Neural progenitor cell (in vitro differentiated cells): ENCODE results near the gene POU6F2. TPM values are rescaled to one million over a fixed set of nuclear protein-coding genes. Genes with fewer than 3 reads are reported as not detected.

Source experiments
- DNase-seq: peaks from one replicate; pipeline ENCODE4 v3.0.0-alpha.2; 2016; ENCODE audit warnings: low spot score
- H2AFZ ChIP-seq: fragments of 200-600 bp; sonication (generic); replicated peaks from 2 replicates; pipeline ENCODE4 v1.6.1; 2016; ENCODE audit warnings: antibody characterized with exemption
- H3F3A ChIP-seq: fragments of 200-600 bp; sonication (generic); 2 replicates; pipeline ENCODE4 v1.6.1; 2016; ENCODE audit warnings: antibody characterized with exemption, low read depth
- H3K27ac ChIP-seq: fragments of 200-600 bp; sonication (generic); 2 replicates; pipeline ENCODE4 v1.5.1; 2016; ENCODE audit warnings: mild to moderate bottlenecking
- H3K27me3 ChIP-seq: fragments of 200-600 bp; sonication (generic); 2 replicates; pipeline ENCODE4 v1.6.1; 2016; ENCODE audit warnings: mild to moderate bottlenecking, moderate library complexity
- H3K36me3 ChIP-seq: fragments of 200-600 bp; sonication (generic); 2 replicates; pipeline ENCODE4 v1.5.1; 2016
- H3K4me1 ChIP-seq: fragments of 200-600 bp; sonication (generic); 2 replicates; pipeline ENCODE4 v1.6.1; 2016; ENCODE audit warnings: mixed run types
- H3K4me2 ChIP-seq: fragments of 200-600 bp; sonication (generic); 2 replicates; pipeline ENCODE4 v1.6.1; 2016
- H3K4me3 ChIP-seq: fragments of 200-600 bp; sonication (generic); 2 replicates; pipeline ENCODE4 v1.5.1; 2016
- H3K79me2 ChIP-seq: fragments of 200-600 bp; sonication (generic); 2 replicates; pipeline ENCODE4 v1.6.1; 2016; ENCODE audit warnings: low read depth
- H3K9ac ChIP-seq: fragments of 200-600 bp; sonication (generic); 2 replicates; pipeline ENCODE4 v1.6.1; 2016
- H3K9me3 ChIP-seq: fragments of 200-600 bp; sonication (generic); 2 replicates; pipeline ENCODE4 v1.5.1; 2016; ENCODE audit warnings: low read depth
- H4K20me1 ChIP-seq: fragments of 200-600 bp; sonication (generic); 2 replicates; pipeline ENCODE4 v1.6.1; 2016; ENCODE audit warnings: low read depth
- H3K27ac Mint-ChIP-seq: 3 replicates; pipeline ENCODE4 v1.8.0; 2021; ENCODE audit warnings: mixed read lengths
- H3K27me3 Mint-ChIP-seq: 2 replicates; pipeline ENCODE4 v1.8.0; 2022; ENCODE audit warnings: low read depth, mild to moderate bottlenecking, inconsistent platforms, moderate library complexity, mixed read lengths; ENCODE audit not compliant: insufficient read depth
- H3K36me3 Mint-ChIP-seq: 3 replicates; pipeline ENCODE4 v1.8.0; 2021; ENCODE audit warnings: mixed read lengths
- H3K4me1 Mint-ChIP-seq: 3 replicates; pipeline ENCODE4 v1.8.0; 2021; ENCODE audit warnings: mixed read lengths
- H3K4me3 Mint-ChIP-seq: 3 replicates; pipeline ENCODE4 v1.8.0; 2021; ENCODE audit warnings: mild to moderate bottlenecking, moderate library complexity, mixed read lengths
- H3K9me3 Mint-ChIP-seq: 3 replicates; pipeline ENCODE4 v1.8.0; 2020; ENCODE audit warnings: mixed read lengths
- CTCF ChIP-seq: fragments of 200-600 bp; sonication (generic); IDR thresholded peaks from 2 replicates; pipeline ENCODE4 v1.5.1; 2017; ENCODE audit warnings: antibody characterized with exemption, mild to moderate bottlenecking
- EZH2 ChIP-seq: fragments of 200-600 bp; sonication (generic); IDR thresholded peaks from 2 replicates; pipeline ENCODE4 v1.6.1; 2017; ENCODE audit warnings: antibody characterized with exemption, mild to moderate bottlenecking, moderate library complexity
- EZH2phosphoT487 ChIP-seq: fragments of 200-600 bp; sonication (generic); IDR thresholded peaks from 2 replicates; pipeline ENCODE4 v1.6.1; 2017; ENCODE audit warnings: antibody characterized with exemption
- total RNA-seq: library from RNA; depleted of rRNA; stranded (reverse); fragments of >200 nt; gene quantifications from 2 replicates; pipeline ENCODE4 v1.2.3, GENCODE V29; 2015; ENCODE audit warnings: low replicate concordance

POU6F2 gene
- total RNA-seq, 1 donor from 2014 or later = 3.4 TPM

- no peaks in the 10 kb centered on the region for H3K9me3 ChIP-seq
- no peaks in the 10 kb centered on the region for H3K27me3 ChIP-seq
- no peak overlapping the region for H3K9ac ChIP-seq
- no peaks in the 10 kb centered on the region for H3K36me3 ChIP-seq
- Mint-ChIP-seq H3K4me1 (peaks cover 7% of the 10 kb centered on the region), H3K27ac (no peak overlapping the region), H3K9me3 (no peaks in the 10 kb centered on the region), H3K27me3 (no peaks in the 10 kb centered on the region), H3K36me3 (no peaks in the 10 kb centered on the region), H3K4me3 (no peak overlapping the region)
- no peak overlapping the region for H3K27ac ChIP-seq
- DNase-seq = no peak
- no peak overlapping the region for H2AFZ ChIP-seq
- H4K20me1 ChIP-seq = no peaks in the 10 kb centered on the region
- no peaks in the 10 kb centered on the region for H3K4me1 ChIP-seq
- no peaks in the 10 kb centered on the region for H3K79me2 ChIP-seq
- H3K4me2 ChIP-seq = no peak overlapping the region
- no peak overlapping the region for H3K4me3 ChIP-seq
- TF ChIP-seq EZH2 (no peak), EZH2phosphoT487 (no peak), CTCF (no peak)
- H3F3A ChIP-seq = no peaks in the 10 kb centered on the region
These were observed 516.2 kb downstream of the POU6F2 start for GRCh38 chr7:39493934-39494333.

DNA sequence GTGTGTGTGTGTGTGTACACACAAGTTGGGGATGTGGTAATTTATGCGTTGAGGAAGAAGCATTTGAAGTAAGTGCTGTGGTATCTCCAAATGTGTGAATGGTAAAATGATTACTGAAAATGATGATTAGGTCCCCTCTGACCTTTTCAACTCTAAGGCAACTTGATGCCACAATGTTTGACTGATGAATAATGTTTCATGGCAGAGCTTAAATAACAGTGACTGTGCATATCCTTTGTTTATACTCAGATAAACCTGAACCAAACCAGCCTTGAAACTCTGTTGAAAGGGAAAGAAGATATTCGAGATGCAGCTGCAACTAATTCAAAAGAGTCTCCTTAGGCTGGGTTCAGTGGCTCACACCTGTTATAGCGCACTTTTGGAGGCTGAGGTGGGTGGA lies 523.6 kb downstream of the POU6F2 start:
- no peaks in the 10 kb centered on the region for H4K20me1 ChIP-seq
- H3K36me3 ChIP-seq = no peaks in the 10 kb centered on the region
- no peaks in the 10 kb centered on the region for H3K36me3 Mint-ChIP-seq
- no peaks in the 10 kb centered on the region for H3K4me1 Mint-ChIP-seq
- no peaks in the 10 kb centered on the region for H3K27me3 Mint-ChIP-seq
- no peak overlapping the region for H3K4me3 Mint-ChIP-seq
- no peak for DNase-seq
- H3K4me2 ChIP-seq = no peak overlapping the region
- no peak overlapping the region for H2AFZ ChIP-seq
- no peak overlapping the region for H3K9ac ChIP-seq
- H3K4me1 ChIP-seq = no peaks in the 10 kb centered on the region
- TF ChIP-seq CTCF = no peak
- no peak for TF ChIP-seq EZH2phosphoT487
- no peak for TF ChIP-seq EZH2
- H3K9me3 ChIP-seq = no peaks in the 10 kb centered on the region
- no peaks in the 10 kb centered on the region for H3K79me2 ChIP-seq
- H3K4me3 ChIP-seq = no peak overlapping the region
- no peaks in the 10 kb centered on the region for H3F3A ChIP-seq
- no peak overlapping the region for H3K27ac Mint-ChIP-seq
- no peaks in the 10 kb centered on the region for H3K9me3 Mint-ChIP-seq
- H3K27ac ChIP-seq = no peak overlapping the region
- H3K27me3 ChIP-seq = no peaks in the 10 kb centered on the region

DNA sequence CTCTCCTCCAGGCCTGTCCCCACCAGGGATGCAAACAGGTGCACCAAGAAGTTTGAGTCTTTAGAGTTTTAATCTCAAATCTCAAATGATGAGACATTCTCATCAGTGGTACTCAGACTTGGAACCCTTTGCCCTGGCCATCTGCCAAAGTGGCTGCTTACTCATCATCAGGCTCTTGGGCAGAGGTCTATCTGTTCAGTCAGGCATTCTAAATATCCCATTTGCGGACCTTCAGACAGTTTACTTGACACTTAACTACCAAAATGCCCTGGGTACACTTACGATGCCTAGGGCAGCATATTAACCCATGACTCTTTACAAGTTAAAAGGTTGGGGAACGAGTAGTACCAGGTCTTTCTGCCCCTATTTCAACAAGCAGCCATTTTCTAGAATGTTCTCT lies 527.3 kb downstream of the POU6F2 start:
- no peak overlapping the region for H3K27ac ChIP-seq
- no peak overlapping the region for H3K4me3 ChIP-seq
- Mint-ChIP-seq H3K27me3 (peaks cover 5% of the 10 kb centered on the region), H3K4me3 (no peak overlapping the region), H3K27ac (no peak overlapping the region), H3K36me3 (no peaks in the 10 kb centered on the region), H3K9me3 (no peaks in the 10 kb centered on the region), H3K4me1 (no peaks in the 10 kb centered on the region)
- TF ChIP-seq EZH2 = no peak
- H2AFZ ChIP-seq = no peak overlapping the region
- H3K9me3 ChIP-seq = no peaks in the 10 kb centered on the region
- H4K20me1 ChIP-seq = no peaks in the 10 kb centered on the region
- H3K4me1 ChIP-seq = no peaks in the 10 kb centered on the region
- no peak overlapping the region for H3K4me2 ChIP-seq
- no peaks in the 10 kb centered on the region for H3K27me3 ChIP-seq
- H3K79me2 ChIP-seq = no peaks in the 10 kb centered on the region
- H3K9ac ChIP-seq = no peak overlapping the region
- DNase-seq = no peak
- no peaks in the 10 kb centered on the region for H3K36me3 ChIP-seq
- H3F3A ChIP-seq = no peaks in the 10 kb centered on the region

- Histone ChIP-seq H3K9ac (no peak overlapping the region), H3K79me2 (no peaks in the 10 kb centered on the region), H3K27ac (no peak overlapping the region), H3K9me3 (no peaks in the 10 kb centered on the region), H3K4me2 (no peak overlapping the region), H3F3A (no peaks in the 10 kb centered on the region), H3K4me3 (no peak overlapping the region), H3K27me3 (no peaks in the 10 kb centered on the region), H4K20me1 (no peaks in the 10 kb centered on the region), H3K36me3 (no peaks in the 10 kb centered on the region), H2AFZ (no peak overlapping the region), H3K4me1 (no peaks in the 10 kb centered on the region)
- no peak for DNase-seq
- TF ChIP-seq CTCF (no peak), EZH2 (no peak)
- Mint-ChIP-seq H3K9me3 (no peaks in the 10 kb centered on the region), H3K27ac (no peak overlapping the region), H3K27me3 (peaks cover 5% of the 10 kb centered on the region), H3K36me3 (no peaks in the 10 kb centered on the region), H3K4me1 (no peaks in the 10 kb centered on the region), H3K4me3 (no peak overlapping the region)
These were observed 530.3 kb downstream of the POU6F2 start for GRCh38 chr7:39507866-39508551.
